Transverse colon (tissue), 4 donors: ENCODE results near the gene DDIT3. TPM values are rescaled to one million over a fixed set of nuclear protein-coding genes. Genes with fewer than 3 reads are reported as not detected.
A peak's percentile ranks its signal among the peaks of the same experiment; 100 is the strongest.

ENCODE experiments used
- DNase-seq: peaks from one replicate; pipeline ENCODE4 v3.0.0-alpha.2; 2019
- H3K27ac ChIP-seq, 4 donors: fragments of 200-600 bp; sonication (generic); 2 replicates each; pipeline ENCODE4 v1.5.1; 2016 to 2018; ENCODE audit warnings: inconsistent platforms in 4 of 4
- H3K27me3 ChIP-seq: fragments of 200-600 bp; sonication (generic); 2 replicates; pipeline ENCODE4 v1.5.1; 2017; ENCODE audit warnings: inconsistent platforms
- H3K36me3 ChIP-seq, 4 donors: fragments of 200-600 bp; sonication (generic); 2 replicates each; pipeline ENCODE4 v1.5.1; 2017 to 2019; ENCODE audit warnings: inconsistent platforms in 4 of 4
- H3K4me1 ChIP-seq, 4 donors: fragments of 200-600 bp; sonication (generic); 2 replicates each; pipeline ENCODE4 v1.5.1; 2017 to 2020; ENCODE audit warnings: inconsistent platforms in 4 of 4
- H3K4me3 ChIP-seq, 4 donors: fragments of 200-600 bp; sonication (generic); 1 replicate in 1 of 4; 2 replicates in 3 of 4; pipeline versions ENCODE4 v1.5.1 to v1.6.1; 2017 to 2019; ENCODE audit warnings: inconsistent platforms in 4 of 4
- H3K9me3 ChIP-seq, 2 donors: fragments of 200-600 bp; sonication (generic); 2 replicates each; pipeline ENCODE4 v1.5.1; 2017 to 2019; ENCODE audit warnings: inconsistent platforms in 2 of 2
- CTCF ChIP-seq, 5 experiments: fragments of 200-600 bp in 3 of 5; fragments of 450-650 bp in 2 of 5; sonication (generic) in 3 of 5; IDR thresholded peaks; 1 replicate in 2 of 5; 2 replicates in 3 of 5; pipeline ENCODE4 v1.5.1; 2016 to 2017; ENCODE audit warnings: antibody characterized with exemption in 5 of 5, inconsistent platforms in 3 of 5, mild to moderate bottlenecking in 2 of 5, moderate library complexity in 1 of 5
- EP300 ChIP-seq: sonication (generic); formaldehyde crosslinking; IDR thresholded peaks from one replicate; pipeline ENCODE4 v1.6.1; 2017; ENCODE audit warnings: antibody characterized with exemption, low read depth
- POLR2A ChIP-seq: fragments of 450-650 bp; IDR thresholded peaks from one replicate; pipeline ENCODE4 v1.6.1; 2016; ENCODE audit warnings: antibody characterized with exemption, mild to moderate bottlenecking, moderate library complexity
- POLR2AphosphoS5 ChIP-seq, 3 donors: sonication (generic); formaldehyde crosslinking; IDR thresholded peaks; one replicate each; pipeline ENCODE4 v1.6.1; 2016; ENCODE audit warnings: antibody characterized with exemption in 3 of 3
- WGBS, 2 donors: methylation state at CpG; one replicate each; pipeline ENCODE4 v1.1.5; 2018; ENCODE audit warnings: low coverage in 1 of 2; 5-methylcytosine and 5-hydroxymethylcytosine counted together
- in situ Hi-C, 4 donors: fragments of 200-750 bp; cut with MboI; loops; one replicate each; pipeline versions ENCODE4 v1.15.0 to v1.15.1; 2017; ENCODE audit warnings: low sequenced_read_pairs in 3 of 4, low pct_ligation_motif_present in 1 of 4, low pct_unique_long_range_greater_than_20kb in 1 of 4
- intact Hi-C: fragments of 100-400 bp; cut with DNase I; formaldehyde crosslinking; loops from one replicate; pipeline ENCODE4 v1.15.1; 2023; ENCODE audit warnings: low total_unique reads
- total RNA-seq, 4 donors: library from RNA; depleted of rRNA; stranded (reverse); fragments of >200 nt; gene quantifications; one replicate each; pipeline ENCODE4 v1.1.0, GENCODE V29; 2016

The DDIT3 gene
- total RNA-seq, 4 donors from 2014 or later: 27.6 to 338 (median 67.6) TPM

- peaks cover 0 to 17% (median 8%) of the 10 kb centered on the region in 4 donors for H3K36me3 ChIP-seq
- intact Hi-C loops: no loop called here
- TF ChIP-seq POLR2A (no peak), POLR2AphosphoS5 (IDR thresholded peaks at IDR 0.05) (no peak), EP300 (no peak), CTCF (IDR thresholded peaks at IDR 0.05) (no peak)
- peak overlapping the region; percentile 34 to 91 (median 84) for H3K27ac ChIP-seq
- in situ Hi-C loops: no loop called here
- H3K9me3 ChIP-seq: no peaks in the 10 kb centered on the region
- peak overlapping the region in 3 of 4 donors; percentile 63 to 81 (median 66) for H3K4me3 ChIP-seq
- 87 to 97% methylated on average over 13 to 27 of the region's 27 CpGs for WGBS, 2 donors
- H3K27me3 ChIP-seq: peaks cover 6% of the 10 kb centered on the region
- peaks cover 8 to 16% (median 14%) of the 10 kb centered on the region in 4 donors for H3K4me1 ChIP-seq
- DNase-seq: no peak
Measured at GRCh38 chr12:57487055-57487596, 33.2 kb downstream of the DDIT3 start.

GRCh38 chr12:57485695-57486094 is 34.6 kb downstream of the DDIT3 start:
- in situ Hi-C loops (no loop called here), intact Hi-C loops (no loop called here)
- Histone ChIP-seq H3K9me3 (no peaks in the 10 kb centered on the region), H3K4me1 (peaks cover 8 to 17% (median 14%) of the 10 kb centered on the region in 4 donors), H3K27me3 (peaks cover 14% of the 10 kb centered on the region), H3K4me3 (no peak overlapping the region), H3K36me3 (peaks cover 0 to 10% (median 3%) of the 10 kb centered on the region in 4 donors), H3K27ac (no peak overlapping the region)
- TF ChIP-seq EP300: no peak
- no peak for TF ChIP-seq POLR2AphosphoS5 (IDR thresholded peaks at IDR 0.05)
- TF ChIP-seq POLR2A: no peak
- TF ChIP-seq CTCF (IDR thresholded peaks at IDR 0.05): no peak
- DNase-seq: no peak

- Histone ChIP-seq H3K9me3 (no peaks in the 10 kb centered on the region), H3K4me3 (no peak overlapping the region), H3K27ac (no peak overlapping the region), H3K27me3 (peaks cover 34% of the 10 kb centered on the region), H3K36me3 (no peaks in the 10 kb centered on the region), H3K4me1 (peaks cover 0 to 20% (median 4%) of the 10 kb centered on the region in 4 donors)
- DNase-seq: no peak
- intact Hi-C loops: no loop called here
- 60 to 62% methylated on average over 3 to 5 of the region's 5 CpGs for WGBS, 2 donors
- in situ Hi-C loops: no loop called here
- TF ChIP-seq POLR2AphosphoS5 (IDR thresholded peaks at IDR 0.05): no peak
- no peak for TF ChIP-seq POLR2A
- TF ChIP-seq CTCF (IDR thresholded peaks at IDR 0.05): no peak
- TF ChIP-seq EP300: no peak
Measured at GRCh38 chr12:57483466-57483865, 36.8 kb downstream of the DDIT3 start.

GRCh38 chr12:57481671-57482070 is 38.6 kb downstream of the DDIT3 start:
- Histone ChIP-seq H3K9me3 (no peaks in the 10 kb centered on the region), H3K4me3 (no peak overlapping the region), H3K36me3 (no peaks in the 10 kb centered on the region), H3K27me3 (peaks cover 50% of the 10 kb centered on the region), H3K4me1 (peaks cover 0 to 14% (median 0%) of the 10 kb centered on the region in 4 donors), H3K27ac (no peak overlapping the region)
- WGBS, 2 donors: 65% methylated on average over 1 of the region's 1 CpG; no CpG with 5 or more reads in 1 of the 2 donors
- DNase-seq: no peak
- intact Hi-C loops: no loop called here
- in situ Hi-C loops: no loop called here
- TF ChIP-seq CTCF (IDR thresholded peaks at IDR 0.05): no peak
- TF ChIP-seq POLR2A: no peak
